Esophagus squamous epithelium (tissue), 5 donors: Measurements from ENCODE around the gene GPR62. TPM values are rescaled to one million over a fixed set of nuclear protein-coding genes. Genes with fewer than 3 reads are reported as not detected.

Source experiments
- DNase-seq: peaks from one replicate; lab custom pipeline; 2025; lab: John Stamatoyannopoulos, UW
- H3K27ac ChIP-seq, 4 donors: fragments of 200-600 bp; sonication (generic); one replicate each; pipeline ENCODE4 v1.5.1; 2016 to 2019; ENCODE audit warnings: mild to moderate bottlenecking in 1 of 4
- H3K27me3 ChIP-seq, 4 donors: fragments of 200-600 bp; sonication (generic); 1 replicate in 3 of 4; 2 replicates in 1 of 4; pipeline versions ENCODE4 v1.5.1 to v1.6.0; 2017 to 2021; ENCODE audit warnings: antibody characterized with exemption in 1 of 4
- H3K36me3 ChIP-seq, 3 donors: fragments of 200-600 bp; sonication (generic); one replicate each; pipeline ENCODE4 v1.5.1; 2016 to 2019
- H3K4me1 ChIP-seq, 3 donors: fragments of 200-600 bp; sonication (generic); one replicate each; pipeline ENCODE4 v1.5.1; 2017 to 2019
- H3K4me3 ChIP-seq, 4 donors: fragments of 200-600 bp; sonication (generic); 1 replicate in 3 of 4; 2 replicates in 1 of 4; pipeline ENCODE4 v1.5.1; 2016 to 2019; ENCODE audit warnings: mild to moderate bottlenecking in 2 of 4, moderate library complexity in 1 of 4
- H3K9me3 ChIP-seq, 3 donors: fragments of 200-600 bp; sonication (generic); one replicate each; pipeline ENCODE4 v1.5.1; 2016 to 2019
- POLR2A ChIP-seq, 4 donors: fragments of 450-650 bp; IDR thresholded peaks; one replicate each; pipeline ENCODE4 v1.6.1; 2017; ENCODE audit warnings: antibody characterized with exemption in 4 of 4, mild to moderate bottlenecking in 4 of 4, moderate library complexity in 3 of 4
- WGBS, 2 donors: methylation state at CpG; one replicate each; pipeline ENCODE4 v1.1.5; 2018; 5-methylcytosine and 5-hydroxymethylcytosine counted together
- intact Hi-C: fragments of 100-400 bp; cut with DNase I; formaldehyde crosslinking; loops from one replicate; pipeline ENCODE4 v1.15.0; 2022
- total RNA-seq, 4 donors: library from RNA; depleted of rRNA; stranded (reverse); fragments of >200 nt; gene quantifications; one replicate each; pipeline ENCODE4 v1.1.0, GENCODE V29; 2016
- TF ChIP-seq, protein P1 (sequence below), 6 experiments: fragments of 450-650 bp in 4 of 6; fragments of 200-600 bp in 2 of 6; sonication (generic) in 2 of 6; IDR thresholded peaks; one replicate each; pipeline ENCODE4 v1.5.1; 2016 to 2019; ENCODE audit warnings: antibody characterized with exemption in 6 of 6, mild to moderate bottlenecking in 4 of 6, moderate library complexity in 4 of 6
- donor health status: DM: yes; HTN: yes; CAD: no.

GPR62 gene
- total RNA-seq, 4 donors from 2014 or later: 0.09 to 0.38 TPM; not detected in 2

DNA sequence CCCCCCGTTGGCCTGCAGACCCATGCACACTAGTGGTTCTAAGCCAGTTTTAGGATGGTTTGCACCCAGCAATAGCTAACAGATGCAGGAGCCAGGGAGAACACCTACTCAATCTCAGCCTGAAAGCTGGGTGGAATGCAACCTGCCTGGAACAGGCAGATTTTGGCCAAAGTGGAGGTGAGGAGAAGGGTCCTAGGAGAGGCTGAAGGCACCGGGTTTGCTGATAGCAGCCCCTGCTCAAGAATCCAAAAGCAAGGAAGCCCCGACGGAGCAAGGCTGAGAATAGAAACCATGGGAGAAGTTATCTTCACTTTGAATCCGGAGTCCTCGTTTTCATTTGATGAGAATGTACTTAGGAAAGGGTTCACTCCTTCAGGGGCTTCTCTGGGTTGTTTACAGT lies 23.4 kb upstream of the GPR62 start:
- intact Hi-C loops: no loop called here
- 76 to 93% methylated on average over 6 of the region's 6 CpGs for WGBS, 2 donors
- no peaks in the 10 kb centered on the region for H3K4me1 ChIP-seq
- DNase-seq: no peak
- TF ChIP-seq, protein P1, sequence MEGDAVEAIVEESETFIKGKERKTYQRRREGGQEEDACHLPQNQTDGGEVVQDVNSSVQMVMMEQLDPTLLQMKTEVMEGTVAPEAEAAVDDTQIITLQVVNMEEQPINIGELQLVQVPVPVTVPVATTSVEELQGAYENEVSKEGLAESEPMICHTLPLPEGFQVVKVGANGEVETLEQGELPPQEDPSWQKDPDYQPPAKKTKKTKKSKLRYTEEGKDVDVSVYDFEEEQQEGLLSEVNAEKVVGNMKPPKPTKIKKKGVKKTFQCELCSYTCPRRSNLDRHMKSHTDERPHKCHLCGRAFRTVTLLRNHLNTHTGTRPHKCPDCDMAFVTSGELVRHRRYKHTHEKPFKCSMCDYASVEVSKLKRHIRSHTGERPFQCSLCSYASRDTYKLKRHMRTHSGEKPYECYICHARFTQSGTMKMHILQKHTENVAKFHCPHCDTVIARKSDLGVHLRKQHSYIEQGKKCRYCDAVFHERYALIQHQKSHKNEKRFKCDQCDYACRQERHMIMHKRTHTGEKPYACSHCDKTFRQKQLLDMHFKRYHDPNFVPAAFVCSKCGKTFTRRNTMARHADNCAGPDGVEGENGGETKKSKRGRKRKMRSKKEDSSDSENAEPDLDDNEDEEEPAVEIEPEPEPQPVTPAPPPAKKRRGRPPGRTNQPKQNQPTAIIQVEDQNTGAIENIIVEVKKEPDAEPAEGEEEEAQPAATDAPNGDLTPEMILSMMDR (IDR thresholded peaks at IDR 0.05): no peak
- no peak for TF ChIP-seq POLR2A (IDR thresholded peaks at IDR 0.05)
- no peak overlapping the region for H3K4me3 ChIP-seq
- H3K9me3 ChIP-seq: no peaks in the 10 kb centered on the region
- H3K36me3 ChIP-seq: peaks cover 25 to 49% (median 33%) of the 10 kb centered on the region in 3 donors
- no peak overlapping the region for H3K27ac ChIP-seq
- no peaks in the 10 kb centered on the region for H3K27me3 ChIP-seq

DNA sequence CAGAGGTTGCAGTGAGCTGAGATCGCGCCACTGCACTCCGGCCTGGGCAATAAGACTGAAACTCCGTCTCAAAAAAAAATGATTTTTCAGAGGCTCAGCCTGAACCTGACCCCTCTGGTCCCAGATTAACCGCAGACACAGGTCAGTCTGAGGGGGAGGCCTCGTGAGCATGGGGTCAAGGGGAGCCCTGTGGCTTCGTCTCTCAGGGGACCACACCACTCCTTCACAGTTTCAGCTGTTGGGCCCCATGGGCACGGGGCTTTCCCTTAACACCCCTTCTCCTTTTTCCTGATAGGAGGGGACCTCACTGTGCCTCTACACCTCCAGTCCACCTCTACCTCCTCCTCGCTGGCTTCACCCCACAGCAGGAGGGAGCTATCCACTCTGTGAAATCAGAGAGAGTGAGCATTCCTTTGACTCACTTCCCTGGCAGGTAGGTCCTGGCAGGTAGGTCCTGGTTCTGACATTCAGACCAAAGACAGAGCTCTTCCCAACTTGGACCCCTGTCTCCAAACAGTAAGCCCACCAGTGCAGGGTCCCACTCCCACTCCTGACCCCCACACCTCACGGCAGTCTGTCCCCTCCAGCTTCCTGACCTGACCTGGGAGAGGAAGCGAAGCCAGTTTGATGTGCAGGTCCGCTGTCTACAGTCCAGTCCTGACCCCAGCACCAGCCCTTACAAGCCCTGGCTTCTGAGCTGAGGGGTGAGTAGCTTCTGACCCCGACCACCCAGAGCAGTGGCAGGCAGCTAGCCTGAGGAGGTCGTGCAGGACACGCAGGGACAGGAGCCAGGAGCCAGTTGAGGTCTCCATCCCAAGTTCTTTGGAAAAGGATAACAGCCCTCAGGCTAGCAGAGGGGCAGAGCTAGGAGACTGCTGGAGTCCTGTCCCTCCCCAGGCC lies 22.5 kb upstream of the GPR62 start:
- H3K27ac ChIP-seq: no peak overlapping the region
- peaks cover 29 to 58% (median 43%) of the 10 kb centered on the region in 3 donors for H3K36me3 ChIP-seq
- WGBS, 2 donors: 94 to 96% methylated on average over 11 to 13 of the region's 15 CpGs
- H3K9me3 ChIP-seq: no peaks in the 10 kb centered on the region
- TF ChIP-seq, protein P1 (IDR thresholded peaks at IDR 0.05): no peak
- TF ChIP-seq POLR2A (IDR thresholded peaks at IDR 0.05): no peak
- H3K4me3 ChIP-seq: no peak overlapping the region
- no peaks in the 10 kb centered on the region for H3K27me3 ChIP-seq
- intact Hi-C loops: no loop called here
- H3K4me1 ChIP-seq: no peaks in the 10 kb centered on the region
- DNase-seq: no peak

GRCh38 chr3:51933471-51934138 lies 21.6 kb upstream of the GPR62 start:
- H3K4me1 ChIP-seq: no peaks in the 10 kb centered on the region
- H3K27me3 ChIP-seq: no peaks in the 10 kb centered on the region
- intact Hi-C loops: no loop called here
- peaks cover 34 to 67% (median 48%) of the 10 kb centered on the region in 3 donors for H3K36me3 ChIP-seq
- TF ChIP-seq, protein P1 (IDR thresholded peaks at IDR 0.05): no peak
- no peak for TF ChIP-seq POLR2A (IDR thresholded peaks at IDR 0.05)
- no peak overlapping the region for H3K4me3 ChIP-seq
- H3K27ac ChIP-seq: no peak overlapping the region
- H3K9me3 ChIP-seq: no peaks in the 10 kb centered on the region
- DNase-seq: no peak
- 91 to 98% methylated on average over 5 to 9 of the region's 13 CpGs for WGBS, 2 donors

- Histone ChIP-seq H3K4me3 (no peak overlapping the region), H3K27me3 (no peaks in the 10 kb centered on the region), H3K27ac (no peak overlapping the region), H3K9me3 (no peaks in the 10 kb centered on the region), H3K36me3 (peaks cover 34 to 74% (median 48%) of the 10 kb centered on the region in 3 donors), H3K4me1 (peaks cover 0 to 6% (median 0%) of the 10 kb centered on the region in 3 donors)
- TF ChIP-seq, protein P1 (IDR thresholded peaks at IDR 0.05): no peak
- no peak for TF ChIP-seq POLR2A (IDR thresholded peaks at IDR 0.05)
- intact Hi-C loops: no loop called here
- DNase-seq: no peak
- WGBS, 2 donors: 90 to 100% methylated on average over 3 to 4 of the region's 11 CpGs
Measured at GRCh38 chr3:51934139-51934850, 20.9 kb upstream of the GPR62 start.
